Measurements from ENCODE around the gene RPL7L1.
"Not testable (repeated sequence)": the region's sequence is repeated elsewhere in the genome, so short reads cannot be mapped to it uniquely, and the experiment has no call there.

DNA sequence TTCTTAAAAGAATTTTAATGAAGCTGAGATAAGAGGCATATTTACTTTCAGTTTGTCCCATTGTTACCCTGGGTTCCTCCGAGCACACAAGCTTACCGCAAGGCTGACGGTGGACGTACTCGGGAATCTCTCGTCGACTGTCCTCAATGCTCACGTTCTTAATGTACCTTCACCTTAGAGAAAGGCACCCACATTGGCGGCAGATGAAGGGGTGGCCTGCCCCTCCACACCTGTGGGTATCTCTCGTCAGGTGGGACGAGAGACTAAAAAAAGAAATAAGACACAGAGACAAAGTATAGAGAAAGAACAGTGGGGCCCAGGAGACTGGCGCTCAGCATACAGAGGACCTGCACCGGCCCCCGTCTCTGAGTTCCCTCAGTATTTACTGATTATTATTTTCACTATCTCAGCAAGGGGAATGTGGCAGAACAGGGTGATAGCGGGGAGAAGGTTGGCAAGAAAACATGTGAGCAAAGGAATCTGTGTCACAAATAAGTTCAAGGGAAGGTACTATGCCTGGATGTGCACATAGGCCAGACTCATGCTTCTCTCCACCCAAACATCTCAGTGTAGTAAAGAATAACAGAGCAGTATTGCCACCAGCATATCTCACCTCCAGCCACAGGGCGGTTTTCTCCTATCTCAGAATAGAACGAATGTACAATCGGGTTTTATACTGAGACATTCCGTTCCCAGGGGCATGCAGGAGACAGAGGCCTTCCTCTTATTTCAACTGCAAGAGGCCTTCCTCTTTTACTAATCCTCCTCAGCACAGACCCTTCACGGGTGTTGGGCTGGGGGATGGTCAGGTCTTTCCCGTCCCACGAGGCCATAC is 23.2 kb downstream of the RPL7L1 start:
- TF ChIP-seq, protein P1, sequence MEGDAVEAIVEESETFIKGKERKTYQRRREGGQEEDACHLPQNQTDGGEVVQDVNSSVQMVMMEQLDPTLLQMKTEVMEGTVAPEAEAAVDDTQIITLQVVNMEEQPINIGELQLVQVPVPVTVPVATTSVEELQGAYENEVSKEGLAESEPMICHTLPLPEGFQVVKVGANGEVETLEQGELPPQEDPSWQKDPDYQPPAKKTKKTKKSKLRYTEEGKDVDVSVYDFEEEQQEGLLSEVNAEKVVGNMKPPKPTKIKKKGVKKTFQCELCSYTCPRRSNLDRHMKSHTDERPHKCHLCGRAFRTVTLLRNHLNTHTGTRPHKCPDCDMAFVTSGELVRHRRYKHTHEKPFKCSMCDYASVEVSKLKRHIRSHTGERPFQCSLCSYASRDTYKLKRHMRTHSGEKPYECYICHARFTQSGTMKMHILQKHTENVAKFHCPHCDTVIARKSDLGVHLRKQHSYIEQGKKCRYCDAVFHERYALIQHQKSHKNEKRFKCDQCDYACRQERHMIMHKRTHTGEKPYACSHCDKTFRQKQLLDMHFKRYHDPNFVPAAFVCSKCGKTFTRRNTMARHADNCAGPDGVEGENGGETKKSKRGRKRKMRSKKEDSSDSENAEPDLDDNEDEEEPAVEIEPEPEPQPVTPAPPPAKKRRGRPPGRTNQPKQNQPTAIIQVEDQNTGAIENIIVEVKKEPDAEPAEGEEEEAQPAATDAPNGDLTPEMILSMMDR (IDR thresholded peaks at IDR 0.05) = not testable (repeated sequence)
- TF ChIP-seq POLR2A (IDR thresholded peaks at IDR 0.05) = not testable (repeated sequence)
